Panc1 (cell line): Measurements from ENCODE around the gene AMT.
A peak's percentile ranks its signal among the peaks of the same experiment; 100 is the strongest.

ENCODE experiments used
- CTCF ChIP-seq: fragments of 450-650 bp; IDR thresholded peaks from 2 replicates; pipeline ENCODE4 v1.5.1; 2017; ENCODE audit warnings: mild to moderate bottlenecking
- POLR2AphosphoS5 ChIP-seq: IDR thresholded peaks from 2 replicates; pipeline ENCODE4 v1.6.1; 2012; ENCODE audit warnings: mild to moderate bottlenecking, low read depth, low read length, moderate library complexity
- REST ChIP-seq, 2 experiments: IDR thresholded peaks; 2 replicates each; pipeline ENCODE4 v1.6.1; 2011 to 2012; ENCODE audit warnings: low read depth in 2 of 2, control low read depth in 1 of 2, low read length in 1 of 2, mild to moderate bottlenecking in 1 of 2, moderate library complexity in 1 of 2; ENCODE audit not compliant: insufficient read depth in 1 of 2
- SIN3A ChIP-seq: IDR thresholded peaks from 2 replicates; pipeline ENCODE4 v1.6.1; 2012; ENCODE audit warnings: low read depth, mild to moderate bottlenecking, low read length, moderate library complexity, borderline replicate concordance; ENCODE audit not compliant: insufficient read depth
- TCF7L2 ChIP-seq: IDR thresholded peaks from 2 replicates; pipeline ENCODE4 v1.6.1; 2011; ENCODE audit warnings: mild to moderate bottlenecking, low read depth, low read length, inconsistent platforms

DNA sequence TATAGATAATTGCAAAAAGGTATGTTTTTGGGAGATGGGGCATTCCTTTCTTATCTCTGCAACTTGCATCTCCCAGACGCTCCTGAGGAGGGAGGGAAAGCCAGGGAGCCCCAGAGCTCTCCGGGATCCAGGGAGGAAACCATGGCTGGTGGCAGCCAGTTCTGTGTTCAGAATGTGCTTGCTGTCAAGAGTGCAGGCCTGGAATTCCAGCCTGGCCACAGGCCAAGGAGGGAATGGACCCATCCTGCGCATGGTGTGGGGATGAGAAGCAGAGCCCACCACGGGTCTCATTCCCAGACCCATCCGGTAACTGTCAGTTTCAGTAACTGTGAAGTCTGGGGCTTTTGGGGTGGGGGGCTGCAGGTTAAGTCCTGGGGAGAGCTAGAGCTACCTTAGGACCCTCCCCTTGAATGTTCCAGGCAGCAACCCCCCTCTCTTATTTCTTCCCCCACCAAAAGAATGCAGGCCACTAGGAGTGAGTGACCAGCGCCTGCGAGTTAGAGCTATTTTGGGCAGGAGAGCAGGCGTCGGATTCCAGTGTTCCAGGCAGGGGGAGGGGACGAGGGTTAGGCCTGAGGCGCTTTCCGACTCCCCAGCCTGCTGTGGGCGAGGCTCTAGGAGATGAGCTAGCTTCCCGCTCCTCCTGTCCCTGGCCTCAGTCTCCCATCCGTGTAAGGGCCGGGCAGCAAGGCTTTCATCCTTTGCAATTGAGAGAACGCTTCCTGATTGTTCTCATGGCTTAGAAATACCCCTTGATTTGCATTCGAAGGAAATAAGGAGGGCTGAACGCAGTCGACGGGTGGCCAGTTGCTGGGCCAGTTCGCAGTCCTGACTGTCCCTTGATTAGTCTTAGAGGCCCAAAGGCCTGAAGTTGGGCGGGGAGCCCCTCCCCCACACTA, 47.0 kb upstream of the AMT start:
- TF ChIP-seq REST (IDR thresholded peaks at IDR 0.05; ENCODE audit: insufficient read depth in 1 of 2, low read depth in 2 of 2, low read length in 1 of 2) (no peak), CTCF (no peak), POLR2AphosphoS5 (0 out of 2 replicates have a peak, but pooled peaks have one; percentile 15), SIN3A (no peak), TCF7L2 (no peak)
